Activated CD4-positive, CD25-positive, alpha-beta regulatory T cell treated with anti-CD3 and anti-CD28 coated beads, Interleukin-2, amount 50 U/mL, for 24 hours (primary cell): ENCODE results near the gene PSMB1.
"Not testable (repeated sequence)": the region's sequence is repeated elsewhere in the genome, so short reads cannot be mapped to it uniquely, and the experiment has no call there.

ENCODE experiments used
- ATAC-seq, 2 donors: fragments of 150-1000 bp; cut with Tn5 transposase; one replicate each; pipeline ENCODE4 v1.10.0; 2021; ENCODE audit warnings: mild to moderate bottlenecking in 1 of 2, moderate library complexity in 1 of 2

Gene PSMB1

DNA sequence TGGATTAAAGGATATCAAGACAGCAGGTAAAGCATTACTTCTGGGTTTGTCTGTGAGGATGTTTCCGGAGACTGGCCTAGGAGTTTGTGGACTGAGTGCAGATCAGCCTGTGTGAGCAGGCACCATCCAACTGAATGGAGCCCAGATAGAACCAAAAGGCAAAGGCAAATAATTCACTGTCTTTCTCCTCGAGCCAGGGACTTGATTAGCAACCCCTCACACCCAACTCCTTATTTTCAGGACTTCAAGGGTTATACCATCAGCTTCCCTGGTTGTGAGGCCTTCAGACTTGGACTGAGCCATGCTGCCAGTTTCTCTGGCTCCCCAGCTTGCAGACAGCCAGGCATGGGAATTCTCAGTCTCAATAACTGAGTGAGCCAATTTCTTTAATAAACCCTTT is 19.3 kb downstream of the PSMB1 start:
- no peak for ATAC-seq

- no peak for ATAC-seq
Observed at GRCh38 chr6:170532867-170533488, 20.1 kb downstream of the PSMB1 start.

- ATAC-seq, result peak; percentile 56 to 66
Observed at GRCh38 chr6:170529839-170530469, 23.2 kb downstream of the PSMB1 start.

DNA sequence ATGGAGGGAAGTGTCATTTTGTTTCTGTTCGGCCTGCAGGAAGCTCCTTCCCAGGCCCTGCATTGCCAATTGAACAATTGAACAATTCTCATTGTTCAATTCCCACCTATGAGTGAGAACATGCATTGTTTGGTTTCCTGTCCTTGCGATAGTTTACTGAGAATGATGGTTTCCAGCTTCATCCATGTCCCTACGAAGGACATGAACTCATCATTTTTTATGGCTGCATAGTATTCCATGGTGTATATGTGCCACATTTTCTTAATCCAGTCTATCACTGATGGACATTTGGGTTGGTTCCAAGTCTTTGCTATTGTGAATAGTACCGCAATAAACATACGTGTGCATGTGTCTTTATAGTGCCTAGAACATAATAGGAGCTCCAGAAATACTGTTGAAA is 25.1 kb downstream of the PSMB1 start:
- not testable (repeated sequence) for ATAC-seq

GRCh38 chr6:170525795-170526194 is 27.3 kb downstream of the PSMB1 start:
- no peak for ATAC-seq

- no peak for ATAC-seq
Observed at GRCh38 chr6:170524172-170524502, 29.0 kb downstream of the PSMB1 start.

- no peak for ATAC-seq
Observed at GRCh38 chr6:170523256-170524171, 29.6 kb downstream of the PSMB1 start.

DNA sequence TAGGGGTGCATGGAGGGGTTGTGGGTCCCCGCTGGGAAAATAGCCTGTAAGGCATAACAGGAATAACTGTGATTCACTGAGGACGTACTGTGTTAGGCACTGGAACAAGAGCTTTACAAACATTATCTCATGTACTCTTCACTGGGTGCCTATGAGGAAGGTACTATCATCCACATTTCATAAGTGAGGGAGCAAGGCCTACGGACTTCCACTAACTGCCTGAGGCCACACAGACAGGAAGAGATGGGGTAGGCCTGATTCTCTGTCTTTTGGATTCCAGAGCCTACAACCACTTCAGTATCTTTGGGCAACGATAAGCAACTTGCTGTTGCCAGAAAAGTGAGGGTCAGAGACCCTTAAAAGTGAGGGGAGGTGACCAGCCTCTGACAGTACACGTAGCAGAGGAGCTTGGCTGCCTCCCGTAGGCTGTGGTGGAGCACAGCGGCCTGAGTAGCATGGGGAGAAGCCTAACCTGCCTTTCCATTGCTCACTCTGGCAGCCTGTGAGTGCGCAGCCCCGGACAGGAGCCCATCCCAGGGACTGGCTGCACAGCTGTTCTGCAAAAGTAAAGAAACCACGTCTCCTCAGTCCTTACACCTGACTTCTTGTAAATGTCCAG is 30.4 kb downstream of the PSMB1 start:
- ATAC-seq, result no peak

GRCh38 chr6:170516783-170517616 is 36.1 kb downstream of the PSMB1 start:
- ATAC-seq, result peak; percentile 76 to 79

DNA sequence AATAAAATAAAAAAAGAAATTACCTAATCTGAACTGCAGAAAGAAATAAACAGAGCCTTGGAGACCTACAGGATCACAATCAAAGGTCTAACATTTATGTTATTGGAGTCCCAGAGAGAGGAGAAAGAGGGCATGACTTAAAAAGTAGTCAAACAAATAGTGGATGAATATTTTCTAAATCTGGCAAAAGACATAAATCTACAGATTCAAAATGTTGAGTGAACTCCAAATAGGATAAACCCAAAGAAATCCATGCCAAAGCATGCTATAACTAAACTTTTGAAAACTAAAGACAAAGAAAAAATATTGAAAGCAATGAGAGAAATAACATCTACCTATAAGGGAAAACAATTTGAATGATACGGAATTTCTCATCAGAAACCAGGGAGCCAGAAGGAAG is 38.2 kb downstream of the PSMB1 start:
- ATAC-seq, result no peak

DNA sequence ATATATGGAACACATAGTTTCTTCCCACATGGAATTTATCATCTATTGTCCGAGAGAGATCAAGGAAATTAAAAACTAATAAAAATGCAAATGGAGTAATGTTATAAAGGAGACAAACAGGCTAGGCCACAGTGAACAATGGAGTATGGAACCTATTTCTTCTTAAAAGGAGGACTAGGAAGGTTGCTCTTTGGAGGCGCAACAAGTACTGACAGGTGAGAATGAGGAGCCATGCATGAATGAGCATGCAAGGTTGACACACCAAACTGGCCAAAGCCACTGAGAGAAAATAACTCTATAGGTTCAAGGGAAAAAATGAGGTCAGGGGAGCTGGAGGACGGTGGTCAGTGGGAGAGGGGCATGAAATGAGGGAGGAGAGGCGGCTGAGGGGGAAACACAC is 40.9 kb downstream of the PSMB1 start:
- ATAC-seq, result no peak

DNA sequence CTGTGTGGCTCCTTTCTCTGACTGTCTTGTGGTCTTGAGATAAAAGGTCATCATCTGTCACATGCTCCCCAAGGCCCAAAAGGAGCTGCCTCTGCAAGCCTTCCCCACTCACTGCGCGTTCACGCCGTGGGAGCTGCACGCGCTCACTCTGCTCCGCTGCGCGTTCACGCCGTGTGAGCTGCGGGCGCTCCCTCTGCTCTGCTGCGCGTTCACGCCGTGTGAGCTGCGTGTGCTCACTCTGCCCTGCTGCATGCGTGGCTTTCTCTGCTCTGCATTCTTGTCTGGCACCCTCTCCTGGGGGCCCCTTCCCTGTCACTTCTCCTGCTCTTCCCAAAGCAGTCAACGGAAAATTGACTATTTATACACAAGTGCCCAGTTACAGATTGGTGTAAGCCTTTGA is 42.5 kb downstream of the PSMB1 start:
- ATAC-seq, result no peak

- no peak for ATAC-seq
Observed at GRCh38 chr6:170509723-170510018, 43.4 kb downstream of the PSMB1 start.

- ATAC-seq, result not testable (repeated sequence)
Observed at GRCh38 chr6:170508892-170509722, 44.0 kb downstream of the PSMB1 start.

DNA sequence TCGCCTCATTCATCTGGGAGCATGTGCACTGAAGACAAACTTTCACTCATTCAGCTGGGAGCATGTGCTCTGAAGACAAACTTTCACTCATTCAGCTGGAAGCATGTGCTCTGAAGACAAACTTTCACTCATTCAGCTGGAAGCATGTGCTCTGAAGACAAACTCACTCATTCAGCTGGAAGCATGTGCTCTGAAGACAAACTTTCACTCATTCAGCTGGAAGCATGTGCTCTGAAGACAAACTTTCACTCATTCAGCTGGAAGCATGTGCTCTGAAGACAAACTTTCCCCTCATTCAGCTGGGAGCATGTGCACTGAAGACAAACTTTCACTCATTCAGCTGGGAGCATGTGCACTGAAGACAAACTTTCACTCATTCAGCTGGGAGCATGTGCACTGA is 44.8 kb downstream of the PSMB1 start:
- not testable (repeated sequence) for ATAC-seq

- not testable (repeated sequence) for ATAC-seq
Observed at GRCh38 chr6:170507728-170508127, 45.4 kb downstream of the PSMB1 start.

- no peak for ATAC-seq
Observed at GRCh38 chr6:170506446-170506845, 46.7 kb downstream of the PSMB1 start.

DNA sequence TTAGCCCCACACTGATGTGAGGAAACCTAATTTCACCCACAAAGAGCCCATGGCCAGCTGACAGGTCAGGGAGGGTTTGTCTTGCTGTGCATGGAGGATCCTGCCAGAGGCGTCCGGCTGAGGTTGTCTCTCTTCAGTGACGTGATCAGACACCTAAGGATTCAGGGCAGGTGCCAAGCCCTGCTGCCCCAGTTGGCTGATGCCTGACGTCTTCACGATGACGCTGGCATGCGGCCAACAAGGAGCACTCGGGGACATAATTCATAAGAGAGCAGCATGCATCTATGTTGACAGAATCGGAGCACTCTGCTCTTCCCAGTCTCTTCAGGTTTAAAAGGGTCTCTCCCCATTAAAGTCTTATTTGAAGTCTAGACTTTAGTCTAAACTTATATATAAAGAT is 47.8 kb downstream of the PSMB1 start:
- ATAC-seq, result no peak

DNA sequence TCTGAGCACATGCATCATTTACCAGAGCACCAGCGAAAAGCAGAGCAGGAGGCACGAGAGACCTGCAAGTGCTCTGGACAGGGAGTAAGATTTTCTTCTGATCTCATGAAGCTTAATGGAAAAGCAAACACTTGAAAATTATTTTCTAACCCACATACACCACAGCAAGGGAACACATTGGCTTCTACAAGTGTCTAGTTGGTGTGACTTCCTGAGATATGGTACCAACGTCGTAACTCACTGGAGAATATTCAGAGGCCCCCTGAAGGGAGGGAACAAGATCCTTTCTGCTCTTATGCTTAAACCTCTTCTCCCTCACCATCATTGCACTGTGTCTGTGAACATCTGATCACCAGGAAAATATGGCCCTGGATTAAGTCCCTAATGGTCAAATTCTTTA is 48.6 kb downstream of the PSMB1 start:
- no peak for ATAC-seq

GRCh38 chr6:170503414-170503761 is 49.7 kb downstream of the PSMB1 start:
- ATAC-seq, result no peak

DNA sequence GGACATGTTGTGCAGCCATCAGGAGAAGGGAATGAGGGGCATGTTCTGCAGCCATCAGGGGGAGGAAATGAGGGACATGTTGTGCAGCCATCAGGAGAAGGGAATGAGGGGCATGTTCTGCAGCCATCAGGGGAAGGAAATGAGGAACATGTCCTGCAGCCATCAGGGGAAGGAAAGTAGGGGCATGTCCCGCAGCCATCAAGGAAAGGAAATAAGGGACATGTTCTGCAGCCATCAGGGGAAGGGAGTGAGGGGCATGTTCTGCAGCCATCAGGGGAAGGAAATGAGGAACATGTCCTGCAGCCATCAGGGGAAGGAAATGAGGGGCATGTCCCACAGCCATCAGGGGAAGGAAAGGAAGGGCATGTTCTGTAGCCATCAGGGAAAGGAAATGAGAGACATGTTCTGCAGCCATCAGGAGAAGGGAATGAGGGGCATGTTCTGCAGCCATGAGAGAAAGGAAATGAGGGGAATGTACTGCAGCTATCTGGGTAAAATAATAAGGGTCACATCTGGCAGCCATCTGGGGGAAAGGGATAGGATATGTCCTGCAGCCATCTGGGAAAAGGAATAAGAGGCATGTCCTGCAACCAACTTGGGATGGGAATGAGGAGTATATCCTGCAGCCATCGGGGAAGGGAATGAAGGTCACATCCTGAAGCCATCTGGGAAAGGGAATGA is 50.2 kb downstream of the PSMB1 start:
- not testable (repeated sequence) for ATAC-seq
